ENCODE results near the gene PCBP3.
"Not testable (repeated sequence)": the region's sequence is repeated elsewhere in the genome, so short reads cannot be mapped to it uniquely, and the experiment has no call there.

DNA sequence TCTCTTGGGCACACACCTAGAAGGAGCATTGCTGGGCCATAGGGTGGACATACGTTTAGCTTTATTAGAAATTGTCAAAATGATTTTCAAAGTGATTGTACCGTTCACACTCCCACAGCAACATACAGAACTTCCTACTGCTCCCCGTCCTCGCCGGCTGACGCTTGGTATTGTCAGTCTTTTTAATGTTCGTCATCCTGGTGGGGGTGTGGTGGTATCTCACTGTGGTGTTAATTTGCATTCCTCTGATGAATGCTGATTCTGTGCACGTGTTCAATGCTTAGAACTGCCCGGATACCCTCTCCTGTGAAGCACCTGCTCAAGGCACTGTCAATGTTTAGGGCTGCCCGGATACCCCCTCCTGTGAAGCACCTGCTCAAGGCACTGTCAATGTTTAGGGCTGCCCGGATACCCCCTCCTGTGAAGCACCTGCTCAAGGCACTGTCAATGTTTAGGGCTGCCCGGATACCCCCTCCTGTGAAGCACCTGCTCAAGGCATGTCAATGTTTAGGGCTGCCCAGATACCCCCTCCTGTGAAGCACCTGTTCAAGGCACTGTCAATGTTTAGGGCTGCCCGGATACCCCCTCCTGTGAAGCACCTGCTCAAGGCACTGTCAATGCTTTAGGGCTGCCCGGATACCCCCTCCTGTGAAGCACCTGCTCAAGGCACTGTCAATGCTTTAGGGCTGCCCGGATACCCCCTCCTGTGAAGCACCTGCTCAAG is 34.6 kb upstream of the PCBP3 start:
- TF ChIP-seq, protein P1, sequence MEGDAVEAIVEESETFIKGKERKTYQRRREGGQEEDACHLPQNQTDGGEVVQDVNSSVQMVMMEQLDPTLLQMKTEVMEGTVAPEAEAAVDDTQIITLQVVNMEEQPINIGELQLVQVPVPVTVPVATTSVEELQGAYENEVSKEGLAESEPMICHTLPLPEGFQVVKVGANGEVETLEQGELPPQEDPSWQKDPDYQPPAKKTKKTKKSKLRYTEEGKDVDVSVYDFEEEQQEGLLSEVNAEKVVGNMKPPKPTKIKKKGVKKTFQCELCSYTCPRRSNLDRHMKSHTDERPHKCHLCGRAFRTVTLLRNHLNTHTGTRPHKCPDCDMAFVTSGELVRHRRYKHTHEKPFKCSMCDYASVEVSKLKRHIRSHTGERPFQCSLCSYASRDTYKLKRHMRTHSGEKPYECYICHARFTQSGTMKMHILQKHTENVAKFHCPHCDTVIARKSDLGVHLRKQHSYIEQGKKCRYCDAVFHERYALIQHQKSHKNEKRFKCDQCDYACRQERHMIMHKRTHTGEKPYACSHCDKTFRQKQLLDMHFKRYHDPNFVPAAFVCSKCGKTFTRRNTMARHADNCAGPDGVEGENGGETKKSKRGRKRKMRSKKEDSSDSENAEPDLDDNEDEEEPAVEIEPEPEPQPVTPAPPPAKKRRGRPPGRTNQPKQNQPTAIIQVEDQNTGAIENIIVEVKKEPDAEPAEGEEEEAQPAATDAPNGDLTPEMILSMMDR (CRISPR knock-in tag; IDR thresholded peaks at IDR 0.05), result not testable (repeated sequence)
- TF ChIP-seq, protein P2, sequence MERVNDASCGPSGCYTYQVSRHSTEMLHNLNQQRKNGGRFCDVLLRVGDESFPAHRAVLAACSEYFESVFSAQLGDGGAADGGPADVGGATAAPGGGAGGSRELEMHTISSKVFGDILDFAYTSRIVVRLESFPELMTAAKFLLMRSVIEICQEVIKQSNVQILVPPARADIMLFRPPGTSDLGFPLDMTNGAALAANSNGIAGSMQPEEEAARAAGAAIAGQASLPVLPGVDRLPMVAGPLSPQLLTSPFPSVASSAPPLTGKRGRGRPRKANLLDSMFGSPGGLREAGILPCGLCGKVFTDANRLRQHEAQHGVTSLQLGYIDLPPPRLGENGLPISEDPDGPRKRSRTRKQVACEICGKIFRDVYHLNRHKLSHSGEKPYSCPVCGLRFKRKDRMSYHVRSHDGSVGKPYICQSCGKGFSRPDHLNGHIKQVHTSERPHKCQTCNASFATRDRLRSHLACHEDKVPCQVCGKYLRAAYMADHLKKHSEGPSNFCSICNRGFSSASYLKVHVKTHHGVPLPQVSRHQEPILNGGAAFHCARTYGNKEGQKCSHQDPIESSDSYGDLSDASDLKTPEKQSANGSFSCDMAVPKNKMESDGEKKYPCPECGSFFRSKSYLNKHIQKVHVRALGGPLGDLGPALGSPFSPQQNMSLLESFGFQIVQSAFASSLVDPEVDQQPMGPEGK (CRISPR knock-in tag; IDR thresholded peaks at IDR 0.05), result not testable (repeated sequence)
- TF ChIP-seq ONECUT2 (CRISPR knock-in tag; IDR thresholded peaks at IDR 0.05); ZFX (CRISPR knock-in tag; IDR thresholded peaks at IDR 0.05; ENCODE audit: low read depth); GABPB1 (CRISPR knock-in tag; IDR thresholded peaks at IDR 0.05); ZBTB7A (CRISPR knock-in tag; IDR thresholded peaks at IDR 0.05); KLF13 (CRISPR knock-in tag; IDR thresholded peaks at IDR 0.05); ZNF264 (CRISPR knock-in tag; IDR thresholded peaks at IDR 0.05); NFE2L1 (CRISPR knock-in tag; IDR thresholded peaks at IDR 0.05; ENCODE audit: borderline replicate concordance); SP1 (IDR thresholded peaks at IDR 0.05); SP1 (CRISPR knock-in tag; IDR thresholded peaks at IDR 0.05); ZSCAN12 (CRISPR knock-in tag; IDR thresholded peaks at IDR 0.05): not testable (repeated sequence)
- TF ChIP-seq, protein P3, sequence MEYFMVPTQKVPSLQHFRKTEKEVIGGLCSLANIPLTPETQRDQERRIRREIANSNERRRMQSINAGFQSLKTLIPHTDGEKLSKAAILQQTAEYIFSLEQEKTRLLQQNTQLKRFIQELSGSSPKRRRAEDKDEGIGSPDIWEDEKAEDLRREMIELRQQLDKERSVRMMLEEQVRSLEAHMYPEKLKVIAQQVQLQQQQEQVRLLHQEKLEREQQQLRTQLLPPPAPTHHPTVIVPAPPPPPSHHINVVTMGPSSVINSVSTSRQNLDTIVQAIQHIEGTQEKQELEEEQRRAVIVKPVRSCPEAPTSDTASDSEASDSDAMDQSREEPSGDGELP (IDR thresholded peaks at IDR 0.05; ENCODE audit: borderline replicate concordance, low read depth), result not testable (repeated sequence)
- TF ChIP-seq, protein P4, sequence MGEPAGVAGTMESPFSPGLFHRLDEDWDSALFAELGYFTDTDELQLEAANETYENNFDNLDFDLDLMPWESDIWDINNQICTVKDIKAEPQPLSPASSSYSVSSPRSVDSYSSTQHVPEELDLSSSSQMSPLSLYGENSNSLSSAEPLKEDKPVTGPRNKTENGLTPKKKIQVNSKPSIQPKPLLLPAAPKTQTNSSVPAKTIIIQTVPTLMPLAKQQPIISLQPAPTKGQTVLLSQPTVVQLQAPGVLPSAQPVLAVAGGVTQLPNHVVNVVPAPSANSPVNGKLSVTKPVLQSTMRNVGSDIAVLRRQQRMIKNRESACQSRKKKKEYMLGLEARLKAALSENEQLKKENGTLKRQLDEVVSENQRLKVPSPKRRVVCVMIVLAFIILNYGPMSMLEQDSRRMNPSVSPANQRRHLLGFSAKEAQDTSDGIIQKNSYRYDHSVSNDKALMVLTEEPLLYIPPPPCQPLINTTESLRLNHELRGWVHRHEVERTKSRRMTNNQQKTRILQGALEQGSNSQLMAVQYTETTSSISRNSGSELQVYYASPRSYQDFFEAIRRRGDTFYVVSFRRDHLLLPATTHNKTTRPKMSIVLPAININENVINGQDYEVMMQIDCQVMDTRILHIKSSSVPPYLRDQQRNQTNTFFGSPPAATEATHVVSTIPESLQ (CRISPR knock-in tag; conservative IDR thresholded peaks at IDR 0.05), result not testable (repeated sequence)
- TF ChIP-seq, protein P5, sequence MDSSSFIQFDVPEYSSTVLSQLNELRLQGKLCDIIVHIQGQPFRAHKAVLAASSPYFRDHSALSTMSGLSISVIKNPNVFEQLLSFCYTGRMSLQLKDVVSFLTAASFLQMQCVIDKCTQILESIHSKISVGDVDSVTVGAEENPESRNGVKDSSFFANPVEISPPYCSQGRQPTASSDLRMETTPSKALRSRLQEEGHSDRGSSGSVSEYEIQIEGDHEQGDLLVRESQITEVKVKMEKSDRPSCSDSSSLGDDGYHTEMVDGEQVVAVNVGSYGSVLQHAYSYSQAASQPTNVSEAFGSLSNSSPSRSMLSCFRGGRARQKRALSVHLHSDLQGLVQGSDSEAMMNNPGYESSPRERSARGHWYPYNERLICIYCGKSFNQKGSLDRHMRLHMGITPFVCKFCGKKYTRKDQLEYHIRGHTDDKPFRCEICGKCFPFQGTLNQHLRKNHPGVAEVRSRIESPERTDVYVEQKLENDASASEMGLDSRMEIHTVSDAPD (CRISPR knock-in tag; IDR thresholded peaks at IDR 0.05), result not testable (repeated sequence)

Data from HepG2 (cell line).